Natural killer cell (primary cell): ENCODE data around the gene TMCO4. TPM values are rescaled to one million over a fixed set of nuclear protein-coding genes. Genes with fewer than 3 reads are reported as not detected.

Experiments
- ATAC-seq, 3 donors: fragments of 150-1000 bp in 2 of 3; fragments of 200-7000 bp in 1 of 3; cut with Tn5 transposase; 1 replicate in 1 of 3; 2 replicates in 2 of 3; pipeline ENCODE4 v1.10.0; 2021; ENCODE audit warnings: mild to moderate bottlenecking in 2 of 3, moderate library complexity in 2 of 3
- DNase-seq, 2 donors: peaks; one replicate each; pipeline versions ENCODE4 v3.0.0 to v3.0.0-alpha.2; 2013 to 2021; ENCODE audit warnings: mixed read lengths in 1 of 2
- H3K27ac ChIP-seq: one replicate; pipeline ENCODE4 v1.5.1; 2013; ENCODE audit warnings: mild to moderate bottlenecking, low read length
- H3K27me3 ChIP-seq: one replicate; pipeline ENCODE4 v1.6.1; 2013; ENCODE audit warnings: low read length; ENCODE audit not compliant: control insufficient read depth, insufficient read depth
- H3K36me3 ChIP-seq: one replicate; pipeline ENCODE4 v1.6.1; 2013; ENCODE audit warnings: low read length; ENCODE audit not compliant: control insufficient read depth, insufficient read depth
- H3K4me1 ChIP-seq: one replicate; pipeline ENCODE4 v1.6.1; 2013; ENCODE audit warnings: low read length; ENCODE audit not compliant: control insufficient read depth, insufficient read depth
- H3K4me3 ChIP-seq: one replicate; pipeline ENCODE4 v1.5.1; 2013; ENCODE audit warnings: low read length
- H3K9me3 ChIP-seq: one replicate; pipeline ENCODE4 v1.6.1; 2013; ENCODE audit warnings: low read length; ENCODE audit not compliant: control insufficient read depth, insufficient read depth
- H3K27ac Mint-ChIP-seq, 2 donors: one replicate each; pipeline ENCODE4 v1.8.0; 2022; ENCODE audit warnings: mild to moderate bottlenecking in 2 of 2, mixed read lengths in 2 of 2, moderate library complexity in 1 of 2
- H3K27me3 Mint-ChIP-seq, 2 donors: one replicate each; pipeline ENCODE4 v1.8.0; 2022; ENCODE audit warnings: low read depth in 2 of 2, mixed read lengths in 2 of 2
- H3K36me3 Mint-ChIP-seq: one replicate; pipeline ENCODE4 v1.8.0; 2022; ENCODE audit warnings: mixed read lengths
- H3K4me1 Mint-ChIP-seq, 2 donors: one replicate each; pipeline ENCODE4 v1.8.0; 2022; ENCODE audit warnings: mixed read lengths in 2 of 2
- H3K4me3 Mint-ChIP-seq: one replicate; pipeline ENCODE4 v1.8.0; 2022; ENCODE audit warnings: mild to moderate bottlenecking, moderate library complexity, mixed read lengths
- H3K9me3 Mint-ChIP-seq, 2 donors: one replicate each; pipeline ENCODE4 v1.8.0; 2022; ENCODE audit warnings: mixed read lengths in 2 of 2
- CTCF ChIP-seq: fragments of 200-600 bp; IDR thresholded peaks from one replicate; pipeline ENCODE4 v1.8.0; 2022; ENCODE audit warnings: antibody characterized with exemption
- WGBS: methylation state at CpG from one replicate; pipeline ENCODE4 v1.1.7; 2013; ENCODE audit warnings: missing lambda C conversion rate; ENCODE audit not compliant: insufficient coverage; 5-methylcytosine and 5-hydroxymethylcytosine counted together
- intact Hi-C: fragments of 100-400 bp; cut with micrococcal nuclease; formaldehyde crosslinking; loops from one replicate; pipeline ENCODE4 v1.14.2; 2022
- total RNA-seq, 4 donors: library from RNA; stranded (reverse); fragments of 120-200 nt in 1 of 4; gene quantifications; one replicate each; pipeline versions ENCODE4 v1.2.3 to v1.2.4, GENCODE V29; 2013 to 2022

TMCO4 gene
- total RNA-seq, 3 donors from 2014 or later (not counting 1 experiment from before 2014, with no cell fraction given) = 14.2 to 21.5 (median 18.3) TPM

DNA sequence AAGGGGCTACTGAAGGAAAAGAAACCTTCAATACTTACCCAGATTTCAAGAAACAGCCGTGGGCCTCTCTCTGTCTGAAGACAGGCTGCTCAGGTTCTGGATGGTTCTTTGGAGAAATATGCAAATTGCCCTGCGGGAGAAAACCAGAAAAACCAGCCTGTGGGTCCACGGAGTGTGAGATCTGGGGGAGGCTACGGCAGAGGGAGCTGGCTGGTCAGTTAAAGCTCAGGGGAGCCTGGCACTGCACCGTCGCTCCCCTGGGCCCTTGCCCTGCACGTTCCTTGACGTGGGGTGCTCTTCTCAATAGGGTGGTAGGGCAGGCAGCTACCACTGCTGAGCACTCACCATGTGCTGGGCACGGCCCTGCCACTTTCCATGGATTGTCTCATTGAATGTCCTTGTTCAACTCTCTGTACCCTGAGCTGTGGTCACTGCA, 12.7 kb downstream of the TMCO4 start:
- Histone ChIP-seq H3K36me3 (peaks cover 25% of the 10 kb centered on the region), H3K4me1 (no peaks in the 10 kb centered on the region), H3K4me3 (no peak overlapping the region), H3K27me3 (no peaks in the 10 kb centered on the region), H3K27ac (no peak overlapping the region), H3K9me3 (no peaks in the 10 kb centered on the region)
- intact Hi-C loops = no loop called here
- no peaks in the 10 kb centered on the region for H3K9me3 Mint-ChIP-seq
- WGBS = 91% methylated on average over 9 of the region's 9 CpGs
- H3K36me3 Mint-ChIP-seq = peaks cover 7% of the 10 kb centered on the region
- ATAC-seq (no peak), DNase-seq (no peak)
- TF ChIP-seq CTCF = no peak
- peaks cover 0 to 13% of the 10 kb centered on the region in 2 donors for H3K4me1 Mint-ChIP-seq
- no peak overlapping the region for H3K27ac Mint-ChIP-seq
- H3K27me3 Mint-ChIP-seq = no peaks in the 10 kb centered on the region
- no peak overlapping the region for H3K4me3 Mint-ChIP-seq

- intact Hi-C loops = no loop called here
- no peak overlapping the region for H3K27ac ChIP-seq
- Mint-ChIP-seq H3K27ac (peak overlapping the region in 1 of 2 donors; percentile 33), H3K9me3 (no peaks in the 10 kb centered on the region), H3K27me3 (no peaks in the 10 kb centered on the region), H3K4me1 (peaks cover 0 to 10% of the 10 kb centered on the region in 2 donors), H3K36me3 (peaks cover 7% of the 10 kb centered on the region), H3K4me3 (no peak overlapping the region)
- H3K9me3 ChIP-seq = no peaks in the 10 kb centered on the region
- no peaks in the 10 kb centered on the region for H3K27me3 ChIP-seq
- H3K36me3 ChIP-seq = peaks cover 22% of the 10 kb centered on the region
- H3K4me1 ChIP-seq = no peaks in the 10 kb centered on the region
- no peak for DNase-seq
- H3K4me3 ChIP-seq = no peak overlapping the region
- WGBS = 82% methylated on average over 4 of the region's 4 CpGs
- ATAC-seq = no peak
- no peak for TF ChIP-seq CTCF
These were observed 14.1 kb downstream of the TMCO4 start for GRCh38 chr1:19785660-19786059.

DNA sequence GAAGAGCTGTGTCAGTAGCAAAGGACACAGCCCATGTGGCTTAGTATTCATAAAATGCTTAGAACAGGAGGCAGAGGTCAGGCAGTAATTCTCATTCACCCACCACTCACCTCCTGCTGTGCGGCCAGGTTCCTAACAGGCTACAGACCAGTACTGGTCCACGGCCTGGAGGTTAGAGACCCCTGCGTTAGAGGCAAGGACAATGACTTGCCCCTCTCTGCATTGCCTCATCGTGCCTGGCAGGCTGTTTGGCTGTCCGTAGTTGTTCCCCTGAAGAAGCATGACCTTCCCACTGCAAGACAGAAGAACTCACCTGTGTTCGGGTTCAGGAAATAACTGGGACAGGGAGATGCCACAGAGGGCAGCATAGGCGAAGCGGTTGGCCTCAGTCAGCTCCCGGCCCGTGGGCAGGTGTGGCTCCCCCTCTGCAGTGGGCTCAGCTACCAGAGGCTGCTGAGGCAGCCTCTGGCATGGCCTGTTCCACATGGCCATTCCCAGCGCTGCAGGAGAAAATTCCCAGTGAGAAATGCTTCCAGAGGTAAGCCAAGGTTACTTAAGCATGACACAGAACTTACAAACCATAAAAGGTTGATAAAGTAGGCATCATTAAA, 19.3 kb downstream of the TMCO4 start:
- no peak overlapping the region for H3K4me3 ChIP-seq
- WGBS = 93% methylated on average over 11 of the region's 11 CpGs
- no peaks in the 10 kb centered on the region for H3K27me3 ChIP-seq
- Mint-ChIP-seq H3K9me3 (no peaks in the 10 kb centered on the region), H3K4me3 (no peak overlapping the region), H3K4me1 (peaks cover 0 to under 1% of the 10 kb centered on the region in 2 donors), H3K27ac (no peak overlapping the region), H3K27me3 (no peaks in the 10 kb centered on the region), H3K36me3 (peaks cover 2% of the 10 kb centered on the region)
- DNase-seq (no peak), ATAC-seq (no peak)
- H3K36me3 ChIP-seq = peaks cover 27% of the 10 kb centered on the region
- no peak for TF ChIP-seq CTCF
- no peaks in the 10 kb centered on the region for H3K4me1 ChIP-seq
- no peaks in the 10 kb centered on the region for H3K9me3 ChIP-seq
- intact Hi-C loops = no loop called here
- H3K27ac ChIP-seq = no peak overlapping the region

- intact Hi-C loops = no loop called here
- Histone ChIP-seq H3K27me3 (no peaks in the 10 kb centered on the region), H3K4me1 (no peaks in the 10 kb centered on the region), H3K36me3 (peaks cover 21% of the 10 kb centered on the region), H3K4me3 (no peak overlapping the region), H3K9me3 (no peaks in the 10 kb centered on the region), H3K27ac (no peak overlapping the region)
- 92% methylated on average over 4 of the region's 4 CpGs for WGBS
- H3K4me3 Mint-ChIP-seq = no peak overlapping the region
- H3K4me1 Mint-ChIP-seq = no peaks in the 10 kb centered on the region
- TF ChIP-seq CTCF = no peak
- no peak overlapping the region for H3K27ac Mint-ChIP-seq
- ATAC-seq = no peak
- H3K27me3 Mint-ChIP-seq = no peaks in the 10 kb centered on the region
- H3K36me3 Mint-ChIP-seq = no peaks in the 10 kb centered on the region
- no peaks in the 10 kb centered on the region for H3K9me3 Mint-ChIP-seq
- DNase-seq = no peak
These were observed 22.8 kb downstream of the TMCO4 start for GRCh38 chr1:19776933-19777332.
